T47D (cell line): ENCODE results near the gene CAV1.

Experiments
- DNase-seq, 2 experiments: peaks; one replicate each; pipeline versions ENCODE4 v3.0.0 to v3.0.0-alpha.2; 2011 to 2012; ENCODE audit warnings: low read depth in 1 of 2, low spot score in 1 of 2
- JUND ChIP-seq: IDR thresholded peaks from 2 replicates; pipeline ENCODE4 v1.6.1; 2012; ENCODE audit warnings: low read depth
- in situ Hi-C: cut with HindIII; loops from 2 replicates; pipeline ENCODE4 v1.10.0; 2016; ENCODE audit warnings: low sequenced_read_pairs, low pct_unique_long_range_greater_than_20kb

CAV1 gene

GRCh38 chr7:116511552-116512519 lies 13.0 kb upstream of the CAV1 start:
- TF ChIP-seq JUND = no peak
- in situ Hi-C loops = no loop called here
- DNase-seq = peak in 1 of 2 experiments; percentile 45

GRCh38 chr7:116512520-116513188 lies 12.2 kb upstream of the CAV1 start:
- DNase-seq = no peak
- no peak for TF ChIP-seq JUND
- in situ Hi-C loops = no loop called here

- in situ Hi-C loops = no loop called here
- no peak for TF ChIP-seq JUND
- DNase-seq = no peak
Observed at GRCh38 chr7:116515584-116515983, 9.3 kb upstream of the CAV1 start.

- no peak for DNase-seq
- in situ Hi-C loops = no loop called here
- no peak for TF ChIP-seq JUND
Observed at GRCh38 chr7:116516324-116516723, 8.5 kb upstream of the CAV1 start.

GRCh38 chr7:116517626-116518025 lies 7.2 kb upstream of the CAV1 start:
- in situ Hi-C loops = no loop called here
- DNase-seq = no peak
- TF ChIP-seq JUND = no peak

GRCh38 chr7:116518961-116519360 lies 5.9 kb upstream of the CAV1 start:
- no peak for DNase-seq
- in situ Hi-C loops = no loop called here
- no peak for TF ChIP-seq JUND

GRCh38 chr7:116521046-116521664 lies 3.7 kb upstream of the CAV1 start:
- DNase-seq = no peak
- in situ Hi-C loops = no loop called here
- no peak for TF ChIP-seq JUND

GRCh38 chr7:116522247-116522646 lies 2.6 kb upstream of the CAV1 start:
- TF ChIP-seq JUND = no peak
- DNase-seq = no peak
- in situ Hi-C loops = no loop called here

- DNase-seq = no peak
- TF ChIP-seq JUND = no peak
- in situ Hi-C loops = no loop called here
Observed at GRCh38 chr7:116524221-116524608, 621 bp upstream of the CAV1 start.

GRCh38 chr7:116525298-116525912 lies 569 bp downstream of the CAV1 start:
- TF ChIP-seq JUND = no peak
- no peak for DNase-seq
- in situ Hi-C loops = no loop called here

- TF ChIP-seq JUND = no peak
- no peak for DNase-seq
- in situ Hi-C loops = no loop called here
Observed at GRCh38 chr7:116525913-116526861, 1.4 kb downstream of the CAV1 start.

GRCh38 chr7:116526897-116527296 lies 2.1 kb downstream of the CAV1 start:
- in situ Hi-C loops = no loop called here
- DNase-seq = no peak
- TF ChIP-seq JUND = no peak
